IPS-NIHi11 (cell line): Measurements from ENCODE around the gene SAMD4A.

Experiments used
- DNase-seq: peaks from one replicate; pipeline ENCODE4 v3.0.0; 2012; ENCODE audit warnings: mixed read lengths, low spot score

SAMD4A gene

DNA sequence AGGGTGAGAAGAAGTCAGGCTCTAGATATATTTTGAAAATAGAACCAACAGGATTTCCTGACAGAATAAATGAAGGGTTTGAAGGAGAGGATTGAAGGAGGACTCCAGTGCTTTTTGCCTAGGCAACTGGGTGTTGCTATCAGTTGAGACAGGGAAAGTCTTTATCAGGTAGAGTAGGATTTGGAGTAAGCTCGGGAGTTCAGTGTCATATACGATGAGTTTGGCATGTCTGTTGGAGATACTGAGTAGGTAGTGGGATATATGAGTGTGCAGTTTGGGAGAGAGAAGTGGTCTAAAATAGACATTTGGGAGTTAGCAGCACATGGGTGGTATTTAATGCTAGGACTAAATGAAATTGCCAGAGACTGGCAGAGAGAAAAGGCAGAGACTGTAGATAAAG is 141.2 kb downstream of the SAMD4A start:
- DNase-seq = no peak

DNA sequence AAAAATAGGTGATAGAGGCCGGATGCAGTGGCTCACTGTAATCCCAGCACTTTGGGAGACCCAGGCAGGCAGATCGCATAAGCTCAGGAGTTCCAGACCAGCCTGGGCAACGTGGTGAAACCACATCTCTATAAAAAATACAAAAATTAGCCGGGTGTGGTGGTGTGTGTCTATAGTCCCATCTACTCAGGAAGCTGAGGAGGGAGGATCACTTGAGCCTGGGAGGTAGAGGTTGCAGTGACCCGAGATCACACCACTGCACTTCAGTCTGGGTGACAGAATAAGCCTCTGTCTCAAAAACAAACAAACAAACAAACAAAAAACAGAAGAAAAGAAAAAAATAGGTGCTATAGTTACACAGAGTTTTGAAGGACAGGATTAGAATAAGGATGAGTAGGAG is 142.1 kb downstream of the SAMD4A start:
- DNase-seq = no peak

DNA sequence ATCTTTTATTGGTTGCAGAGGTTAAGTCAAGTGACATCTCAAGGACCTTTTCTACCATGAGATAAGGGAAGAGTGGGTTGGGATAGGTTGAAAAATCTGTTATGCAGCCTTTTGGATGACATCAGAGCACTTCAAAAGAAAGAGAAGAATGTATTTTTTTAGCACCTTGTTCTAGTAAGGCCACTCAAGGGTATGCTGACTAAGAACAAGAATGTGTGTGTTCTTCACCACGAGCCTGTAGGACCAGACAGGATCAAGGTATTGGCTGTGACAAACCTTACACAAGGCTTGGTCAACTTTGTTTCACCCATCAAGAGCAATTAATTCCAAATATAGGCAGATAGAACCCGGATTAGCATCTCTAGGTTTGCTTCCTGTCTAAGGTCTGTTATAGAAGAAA is 142.5 kb downstream of the SAMD4A start:
- no peak for DNase-seq

DNA sequence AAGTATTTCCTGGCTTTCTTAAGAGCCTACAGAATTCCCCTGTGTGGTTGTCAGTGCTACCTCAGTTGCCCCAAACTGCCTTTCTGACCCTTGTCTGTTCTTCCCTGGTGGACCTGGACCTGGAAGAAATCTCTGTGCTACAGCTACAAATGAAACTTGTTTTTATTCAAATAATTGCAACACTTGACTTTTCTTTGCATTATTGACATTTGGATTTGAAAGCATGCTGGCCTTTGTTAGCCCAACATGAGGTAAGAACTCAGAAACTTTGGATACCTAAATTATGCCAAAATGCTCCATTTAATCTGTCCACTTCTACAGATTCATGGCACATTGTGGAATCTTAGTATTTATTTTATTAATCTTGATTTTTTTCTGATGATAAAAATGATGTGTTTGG is 142.9 kb downstream of the SAMD4A start:
- no peak for DNase-seq

DNA sequence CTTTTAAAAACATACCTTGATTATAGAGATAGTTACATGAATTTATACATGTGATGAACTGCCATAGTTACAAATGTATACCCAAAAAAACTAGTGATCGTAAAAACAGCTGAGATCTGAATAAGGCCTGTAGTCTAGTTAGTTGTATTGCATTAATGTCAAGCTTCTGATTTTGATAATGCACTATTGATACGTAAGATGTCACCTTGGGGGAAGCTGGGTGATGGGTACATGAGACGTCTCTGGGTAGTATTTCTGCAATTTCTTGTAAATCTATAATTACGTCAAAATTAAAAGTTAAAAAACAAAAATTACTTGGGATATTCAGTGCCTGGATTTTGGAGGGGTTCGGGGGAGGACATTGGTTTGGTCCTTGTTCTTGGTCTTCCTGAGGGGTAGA is 144.4 kb downstream of the SAMD4A start:
- DNase-seq = no peak

DNA sequence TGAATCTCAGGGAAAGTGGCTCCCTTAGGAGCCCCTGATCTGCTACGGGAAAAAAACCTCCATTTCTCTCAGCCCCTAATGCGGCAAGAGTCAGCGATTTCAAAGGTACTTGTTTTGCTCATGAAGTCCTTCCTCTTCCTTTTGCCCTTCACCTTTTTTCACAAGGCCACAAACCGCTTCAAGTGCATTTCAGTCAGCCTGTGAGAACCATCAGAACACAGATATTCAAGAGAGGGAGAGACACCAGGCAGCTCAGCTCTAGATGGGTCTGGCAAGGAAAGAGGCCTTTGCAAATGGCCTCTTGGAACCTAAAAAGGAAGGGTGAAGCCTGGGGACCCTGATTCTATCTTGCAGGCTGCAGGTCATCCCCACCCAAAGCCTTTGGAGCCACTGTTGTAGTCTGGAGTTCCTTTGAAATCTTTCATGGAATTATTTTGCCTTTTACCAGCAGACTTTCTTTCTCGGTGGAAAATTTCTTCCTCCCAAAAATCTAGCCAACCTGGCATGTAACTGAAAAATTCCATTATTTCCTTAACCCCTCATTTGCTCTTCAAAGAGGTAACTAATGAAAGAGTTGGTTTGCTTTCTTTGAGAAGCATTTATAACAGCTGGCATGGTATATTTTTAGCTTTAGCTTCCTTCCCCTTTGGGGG is 145.0 kb downstream of the SAMD4A start:
- DNase-seq = no peak

DNA sequence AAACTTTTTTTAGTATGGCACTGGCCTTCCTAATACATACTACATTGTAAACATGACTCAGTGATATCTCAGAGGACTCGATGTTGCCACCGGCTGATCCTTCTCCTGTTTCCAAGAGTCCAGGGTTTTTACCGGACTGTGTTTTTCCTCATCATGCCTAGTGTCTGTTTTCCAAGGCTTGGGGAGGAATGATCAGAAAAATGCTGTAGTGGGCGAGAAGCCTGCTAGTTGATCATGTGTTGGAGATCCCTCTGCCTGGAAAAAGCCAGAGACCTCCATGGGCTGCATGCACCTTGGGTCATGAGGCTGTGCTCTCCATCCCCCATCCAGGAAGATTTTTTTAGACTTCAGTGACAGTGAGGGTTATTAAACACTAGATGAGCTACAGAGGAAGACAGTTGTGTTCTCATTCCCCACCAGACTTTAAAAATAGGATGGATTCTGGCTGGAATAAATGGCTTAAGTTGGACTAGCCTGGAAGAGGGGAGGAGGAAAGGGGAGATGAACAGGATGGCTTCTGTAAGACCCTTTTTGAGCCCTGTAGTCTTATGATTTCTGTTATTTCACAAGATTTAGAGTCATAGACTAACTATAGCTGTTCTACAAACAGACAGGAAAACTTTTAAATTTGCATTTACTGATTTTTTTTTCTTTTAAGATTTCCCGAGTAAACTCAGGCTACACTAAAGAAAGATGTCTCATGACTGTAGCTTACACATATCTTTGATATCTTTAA is 145.7 kb downstream of the SAMD4A start:
- DNase-seq = no peak

DNA sequence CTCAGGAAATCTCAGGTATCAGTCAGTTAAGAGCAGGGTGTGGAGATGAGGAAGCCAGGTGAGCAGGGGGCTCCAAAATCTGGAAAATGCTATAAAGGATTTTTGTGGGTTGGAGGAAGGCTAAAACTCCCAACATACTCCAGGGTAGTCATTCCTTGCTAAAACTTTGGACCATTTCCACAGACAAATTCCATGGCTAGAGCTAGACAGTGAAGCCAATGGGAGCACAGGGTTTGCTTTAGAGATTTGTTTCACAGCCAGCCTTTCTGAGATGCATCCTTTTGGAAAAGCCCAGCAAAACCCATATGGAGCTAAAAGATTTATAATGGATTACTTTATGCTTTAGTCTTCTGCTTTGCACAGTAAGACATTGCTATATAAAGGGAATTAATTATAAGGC is 146.5 kb downstream of the SAMD4A start:
- DNase-seq = no peak

DNA sequence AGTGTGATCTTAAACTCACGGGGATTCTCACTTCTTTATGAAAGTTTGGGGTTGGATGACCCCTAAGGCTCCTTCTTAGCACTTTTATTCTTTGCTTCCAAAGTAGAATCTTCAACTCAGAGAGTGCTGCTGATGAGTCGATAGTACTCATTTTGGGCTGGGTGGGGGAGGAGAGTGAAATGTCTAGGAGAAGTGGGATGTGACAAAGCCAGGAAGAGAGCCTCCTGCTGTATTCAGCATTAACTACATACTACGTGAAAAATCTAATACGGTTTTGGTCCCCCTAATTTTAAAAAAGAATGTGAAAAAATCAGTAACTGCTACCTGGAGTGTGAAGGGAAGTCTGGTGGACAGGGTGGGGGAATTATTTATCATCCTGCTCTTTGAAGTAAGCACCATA is 148.3 kb downstream of the SAMD4A start:
- no peak for DNase-seq

DNA sequence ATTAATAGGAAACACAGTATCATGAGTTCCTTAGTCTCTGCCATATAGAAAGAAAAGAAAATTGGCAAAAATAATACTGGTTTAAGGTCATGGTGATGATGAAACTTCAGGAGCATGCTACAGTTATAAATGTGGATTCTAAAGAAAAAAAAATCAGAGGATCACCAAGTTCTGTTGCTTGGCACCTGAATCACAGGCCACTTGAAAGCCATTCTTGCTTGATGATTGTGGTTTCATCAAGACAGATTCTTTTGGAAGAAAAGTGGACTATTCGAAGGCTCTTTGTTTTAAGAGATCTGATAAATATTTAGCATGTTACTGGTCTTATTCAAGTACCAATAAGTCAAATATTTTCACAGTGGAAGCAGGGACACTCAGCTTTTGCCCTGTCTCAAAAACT is 148.9 kb downstream of the SAMD4A start:
- DNase-seq = no peak

DNA sequence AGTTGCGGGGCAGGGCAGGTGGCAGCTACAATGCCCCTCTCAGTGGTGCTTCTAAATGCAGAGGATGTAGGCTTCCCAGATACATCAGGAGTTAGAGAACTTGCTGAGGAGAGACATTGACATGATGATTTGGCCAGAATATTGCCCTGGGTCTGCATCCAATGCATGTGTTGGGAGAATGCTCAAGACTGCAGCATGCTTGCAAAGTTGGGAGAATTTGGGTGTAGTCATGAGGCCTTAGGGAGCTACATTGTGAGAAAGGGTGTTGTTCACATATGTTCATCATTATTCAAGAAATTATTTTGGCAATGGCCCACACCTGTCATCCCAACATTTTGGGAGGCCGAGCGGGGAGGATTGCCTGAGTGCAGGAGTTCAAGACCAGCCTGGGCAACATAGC is 149.9 kb downstream of the SAMD4A start:
- no peak for DNase-seq

DNA sequence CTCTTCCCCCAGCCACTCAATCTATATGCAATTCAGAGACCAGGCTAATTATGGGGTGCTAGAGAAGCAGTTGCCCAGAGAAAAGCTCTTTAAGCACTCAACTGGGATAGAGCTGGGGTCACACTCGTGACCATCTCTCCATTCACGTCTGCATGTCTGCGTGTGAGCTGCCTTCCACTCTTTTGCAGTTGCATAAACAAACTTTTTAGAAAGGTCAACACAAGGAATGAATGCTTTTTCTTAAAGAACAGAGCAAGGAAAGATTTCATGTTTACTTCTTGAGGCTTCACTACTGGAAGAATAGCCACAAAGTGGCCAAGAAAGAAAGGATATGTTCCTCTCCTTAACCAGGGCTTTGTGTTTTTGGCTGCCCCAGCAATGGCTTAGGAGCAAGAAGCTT is 151.1 kb downstream of the SAMD4A start:
- DNase-seq = no peak

DNA sequence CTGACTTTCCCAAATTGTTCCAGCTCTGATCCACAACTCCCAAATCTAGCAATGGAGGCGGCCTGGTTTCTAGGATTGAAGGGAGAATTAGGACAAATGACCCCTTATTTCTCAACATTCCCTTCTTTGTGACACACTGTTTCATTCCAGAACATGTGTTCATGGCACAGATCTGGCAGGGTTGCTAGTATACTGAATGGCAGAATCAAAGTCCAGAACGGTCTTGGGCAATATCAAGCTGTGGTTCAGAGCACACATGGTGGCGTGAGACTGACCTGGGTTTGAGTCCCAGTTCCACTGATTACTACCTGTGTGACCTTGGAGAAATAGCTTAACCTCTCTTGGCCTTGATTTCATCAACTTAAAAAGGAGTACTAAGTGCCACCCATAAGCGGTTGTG is 152.5 kb downstream of the SAMD4A start:
- no peak for DNase-seq

DNA sequence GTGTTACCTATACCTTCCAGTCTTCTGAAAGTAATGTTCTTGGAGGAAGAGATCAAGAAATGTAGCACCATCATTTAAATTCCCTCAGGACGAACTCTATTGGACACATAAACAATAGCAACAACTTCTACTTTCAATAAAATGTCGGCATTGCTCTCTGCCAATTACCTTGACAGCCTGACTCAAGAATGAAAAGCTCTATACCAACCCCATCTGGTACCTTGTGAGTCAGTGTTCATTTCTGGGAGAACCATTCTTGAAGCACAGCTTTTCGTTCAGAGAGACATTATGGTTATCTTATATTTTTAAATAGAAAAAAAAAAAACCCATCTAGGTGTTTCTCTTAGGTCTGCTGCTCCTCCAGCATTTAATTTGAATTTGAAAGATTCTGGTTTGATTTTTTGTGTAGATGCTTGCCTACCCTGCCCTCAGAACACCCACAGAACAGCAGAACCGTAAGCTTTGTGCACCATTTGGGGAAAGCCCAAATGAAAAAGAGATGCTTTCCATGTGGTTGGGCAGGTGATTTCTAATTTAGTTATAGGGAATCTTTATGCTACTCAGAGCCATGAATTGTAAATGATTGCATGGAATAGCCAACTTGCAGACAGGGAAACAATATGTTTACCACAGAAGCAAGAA is 156.0 kb downstream of the SAMD4A start:
- DNase-seq = no peak

DNA sequence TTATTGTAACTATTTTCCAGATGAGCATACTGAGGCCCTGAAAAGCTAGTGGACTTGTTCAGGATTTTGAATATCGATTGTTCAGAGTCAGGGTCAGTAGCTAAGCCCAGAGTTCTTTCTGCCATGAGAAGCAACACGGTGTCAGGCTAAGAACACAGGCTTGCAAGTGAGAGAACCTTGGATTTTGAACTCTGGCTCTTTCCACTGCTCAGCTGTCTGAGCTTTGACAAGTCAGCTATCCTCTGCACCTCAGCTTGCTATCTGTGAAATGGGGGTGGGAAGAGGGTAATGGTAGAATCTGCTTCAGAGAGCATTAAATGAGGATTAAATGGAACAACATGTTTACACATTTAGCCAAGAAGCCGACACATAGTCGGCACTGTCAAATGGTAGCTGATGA is 157.2 kb downstream of the SAMD4A start:
- DNase-seq = no peak

DNA sequence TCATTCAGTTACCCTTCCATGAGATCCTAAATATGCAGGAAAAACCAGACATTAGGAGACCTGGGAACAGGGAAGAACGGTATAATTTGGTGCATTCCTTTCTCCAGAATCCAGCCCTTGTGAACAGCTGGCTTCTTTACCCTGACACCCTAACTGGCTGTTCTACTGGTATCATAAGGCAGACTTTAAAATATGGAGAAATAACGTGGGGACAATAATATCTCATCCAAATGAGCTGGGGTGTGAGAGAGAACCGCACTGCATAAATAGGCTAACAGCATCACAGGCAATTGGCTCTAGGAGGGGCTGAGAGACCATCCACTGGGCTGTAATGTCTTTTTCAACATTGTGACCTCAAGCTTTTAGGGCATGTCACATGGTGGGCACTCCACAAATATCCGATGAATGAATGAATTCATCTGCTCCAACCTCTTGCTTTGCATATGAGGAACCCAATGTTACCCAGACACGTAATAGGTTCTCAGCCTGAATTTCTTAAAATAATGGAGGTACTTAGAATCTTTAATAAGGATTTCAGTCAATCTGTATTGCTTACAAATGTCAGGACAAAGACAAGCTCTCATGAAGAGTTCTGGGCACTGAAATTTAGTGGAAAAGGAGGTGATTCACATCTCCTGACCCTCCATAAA is 157.9 kb downstream of the SAMD4A start:
- no peak for DNase-seq

DNA sequence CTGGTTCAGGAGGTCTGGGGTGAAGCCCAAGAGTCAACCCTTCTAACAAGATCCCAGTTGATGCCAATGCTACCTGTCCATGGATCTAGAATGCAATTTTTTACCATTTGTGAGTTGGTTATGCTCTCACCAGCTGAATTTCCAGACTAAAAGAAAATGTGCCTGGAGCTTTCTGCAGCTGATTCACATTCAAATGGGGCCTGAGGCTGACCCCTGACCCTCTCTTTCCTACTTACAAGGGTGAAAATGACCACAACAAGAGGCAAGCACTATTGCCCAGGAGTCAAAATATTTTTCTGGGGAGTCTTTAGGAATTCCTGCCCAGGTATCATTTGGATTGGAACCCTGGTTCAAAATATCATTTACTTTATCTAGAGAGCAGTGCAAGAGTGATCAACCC is 159.1 kb downstream of the SAMD4A start:
- DNase-seq = no peak

DNA sequence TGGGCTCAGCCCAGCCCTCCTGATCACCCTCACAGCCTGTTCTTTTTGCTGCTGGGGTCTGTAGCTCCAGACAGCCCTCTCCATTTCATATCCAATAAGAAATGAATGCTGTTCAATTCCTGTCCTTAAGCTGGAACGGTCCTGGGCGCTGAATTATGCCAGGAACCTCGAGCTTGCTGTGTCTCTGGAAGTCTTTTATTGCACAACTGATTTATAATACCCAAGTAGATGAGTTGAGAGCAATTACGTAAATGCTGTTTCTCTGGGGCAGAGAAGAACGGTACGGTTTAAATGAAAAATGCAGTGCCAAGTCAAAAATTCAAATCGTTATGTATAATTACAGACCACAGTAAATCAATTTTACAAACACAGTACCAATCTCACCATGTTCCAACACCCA is 161.0 kb downstream of the SAMD4A start:
- no peak for DNase-seq

DNA sequence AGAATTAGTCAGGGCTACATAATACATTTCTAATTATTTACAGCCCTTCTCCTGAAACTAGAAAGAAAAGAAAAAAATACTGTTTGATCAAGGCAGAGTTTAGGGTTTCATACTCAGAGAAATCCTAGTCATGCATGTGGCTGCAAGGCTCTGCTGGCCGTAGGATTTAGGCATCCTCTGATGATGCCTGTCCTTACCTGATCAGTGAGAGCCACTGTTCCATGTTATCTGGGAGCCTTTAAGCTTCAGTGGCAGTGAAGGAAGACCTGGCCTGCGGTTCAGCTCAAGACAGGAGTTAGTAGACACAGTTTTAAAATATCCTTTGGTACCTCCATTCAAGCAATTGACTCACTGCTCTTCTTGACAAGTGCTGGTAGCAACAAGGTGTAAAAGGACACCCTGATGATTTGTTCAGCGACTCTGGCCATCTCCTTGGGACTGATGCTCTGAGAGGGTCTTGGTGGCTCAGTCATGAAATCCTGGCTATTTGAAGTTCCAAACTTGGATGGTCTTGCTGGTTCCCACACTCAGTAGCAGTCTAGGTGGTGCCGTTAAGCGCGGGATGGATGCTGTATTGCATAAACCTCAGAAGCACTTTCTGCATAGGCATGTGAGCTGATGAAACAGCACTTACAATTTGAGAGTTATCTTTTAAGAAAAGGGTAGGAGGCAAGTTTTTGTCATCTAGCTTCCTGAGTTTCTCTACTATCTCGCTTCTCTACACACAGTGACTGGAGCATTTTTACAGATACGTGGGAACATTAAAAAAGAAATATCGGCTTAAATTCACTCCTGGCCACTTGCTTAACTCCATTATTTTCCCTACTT is 162.0 kb downstream of the SAMD4A start:
- DNase-seq = no peak

DNA sequence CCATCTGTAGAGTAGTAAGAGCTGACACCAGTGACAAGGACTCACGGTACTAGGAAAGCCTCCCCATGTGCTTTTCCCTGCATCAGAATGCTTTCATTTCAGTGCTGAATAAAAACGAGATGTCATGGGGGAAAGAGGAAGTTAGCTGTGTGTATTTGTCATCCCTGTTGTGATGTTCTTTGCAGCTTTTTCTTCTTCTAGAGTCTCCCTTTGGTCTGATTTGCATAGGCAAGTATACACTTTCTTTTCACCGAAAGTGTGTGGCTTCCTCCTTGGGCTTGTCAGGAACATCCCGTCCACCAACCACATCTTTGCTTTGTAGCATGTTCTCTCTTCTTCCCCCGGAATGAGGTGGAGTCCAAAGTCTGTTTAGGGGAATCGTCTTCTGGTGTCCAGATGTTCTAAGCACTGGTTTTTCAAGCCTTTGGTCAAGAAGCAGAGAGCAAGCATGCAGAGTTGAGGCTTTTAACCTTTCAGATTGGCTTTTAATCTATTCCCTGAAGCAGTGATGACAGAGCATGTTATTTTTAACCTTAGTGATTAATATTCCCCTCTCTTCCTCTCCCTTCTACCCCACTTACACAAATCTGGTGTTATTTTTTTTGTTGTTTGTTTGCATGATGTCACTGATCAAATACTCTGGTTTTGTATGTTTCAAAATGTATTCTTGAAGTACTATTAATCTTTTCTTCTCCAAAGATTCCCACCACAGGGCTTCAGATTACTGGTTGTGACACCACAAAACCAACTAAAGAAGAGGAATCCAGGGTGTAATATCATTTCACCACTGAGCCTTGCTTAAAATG is 163.4 kb downstream of the SAMD4A start:
- no peak for DNase-seq

DNA sequence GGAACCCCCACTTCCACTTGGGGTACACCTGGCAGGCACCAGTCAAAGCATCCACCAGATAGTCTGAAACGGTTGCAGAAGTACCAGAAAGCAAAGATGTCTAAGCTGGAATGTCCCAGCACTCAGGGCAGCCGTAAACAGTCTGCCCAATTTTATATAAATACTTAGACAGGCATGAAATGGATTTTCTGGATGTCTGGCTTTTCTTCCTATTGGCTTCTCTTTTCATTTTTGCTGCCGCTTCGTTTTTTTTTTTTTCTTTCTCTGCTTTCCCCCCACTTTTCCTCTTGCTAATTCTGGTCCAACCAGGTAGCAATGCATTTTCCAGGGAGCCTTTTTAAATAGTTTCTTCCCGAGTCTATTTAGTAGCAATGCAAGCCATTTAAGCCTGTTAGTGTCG is 168.0 kb downstream of the SAMD4A start:
- DNase-seq = no peak
